Non-pigmented ciliary epithelial cell (primary cell): ENCODE results near the gene SPTBN2.

Experiments used
- DNase-seq: peaks from one replicate; pipeline ENCODE4 v3.0.0-alpha.2; 2010; ENCODE audit warnings: low read depth

SPTBN2 gene

GRCh38 chr11:66701432-66702240 is 27.4 kb downstream of the SPTBN2 start:
- DNase-seq: no peak

- DNase-seq: no peak
Observed at GRCh38 chr11:66700742-66701141, 28.3 kb downstream of the SPTBN2 start.

GRCh38 chr11:66700337-66700736 is 28.7 kb downstream of the SPTBN2 start:
- no peak for DNase-seq

GRCh38 chr11:66698491-66698890 is 30.5 kb downstream of the SPTBN2 start:
- DNase-seq: no peak

GRCh38 chr11:66697988-66698387 is 31.0 kb downstream of the SPTBN2 start:
- no peak for DNase-seq

- DNase-seq: no peak
Observed at GRCh38 chr11:66696146-66696545, 32.9 kb downstream of the SPTBN2 start.

GRCh38 chr11:66694732-66695207 is 34.2 kb downstream of the SPTBN2 start:
- peak; percentile 96 for DNase-seq

- no peak for DNase-seq
Observed at GRCh38 chr11:66694056-66694410, 35.0 kb downstream of the SPTBN2 start.

- no peak for DNase-seq
Observed at GRCh38 chr11:66693356-66694055, 35.5 kb downstream of the SPTBN2 start.

GRCh38 chr11:66692871-66693331 is 36.1 kb downstream of the SPTBN2 start:
- DNase-seq: no peak

GRCh38 chr11:66692446-66692845 is 36.6 kb downstream of the SPTBN2 start:
- no peak for DNase-seq

- no peak for DNase-seq
Observed at GRCh38 chr11:66691311-66691980, 37.6 kb downstream of the SPTBN2 start.

- no peak for DNase-seq
Observed at GRCh38 chr11:66689661-66690590, 39.1 kb downstream of the SPTBN2 start.

GRCh38 chr11:66688561-66689534 is 40.2 kb downstream of the SPTBN2 start:
- no peak for DNase-seq

- DNase-seq: no peak
Observed at GRCh38 chr11:66687831-66688281, 41.2 kb downstream of the SPTBN2 start.

GRCh38 chr11:66686801-66687750 is 41.9 kb downstream of the SPTBN2 start:
- no peak for DNase-seq

GRCh38 chr11:66686100-66686785 is 42.8 kb downstream of the SPTBN2 start:
- DNase-seq: no peak

GRCh38 chr11:66685276-66686099 is 43.5 kb downstream of the SPTBN2 start:
- no peak for DNase-seq
